HG02870 (cell line): ENCODE results near the gene ARHGAP26.

Experiments used
- ATAC-seq: cut with Tn5 transposase; IDR thresholded peaks from one replicate; pipeline ENCODE4 v1.9.1; 2021; ENCODE audit warnings: mild to moderate bottlenecking, moderate library complexity; ENCODE audit not compliant: unreplicated experiment

ARHGAP26 gene

GRCh38 chr5:142769793-142770649, at the start of gene ARHGAP26:
ARHGAP26 (plus strand) TSS chr5:142770377; CDS start chr5:142770762, 385 bp downstream.
- peak; percentile 98 for ATAC-seq

GRCh38 chr5:142720641-142721271, 49.4 kb upstream of the ARHGAP26 start:
- no peak for ATAC-seq

- ATAC-seq: no peak
These were observed 48.0 kb upstream of the ARHGAP26 start for GRCh38 chr5:142722146-142722545.

- no peak for ATAC-seq
These were observed 47.3 kb upstream of the ARHGAP26 start for GRCh38 chr5:142722896-142723295.

- ATAC-seq: no peak
These were observed 45.4 kb upstream of the ARHGAP26 start for GRCh38 chr5:142724821-142725220.

- no peak for ATAC-seq
These were observed 44.7 kb upstream of the ARHGAP26 start for GRCh38 chr5:142725231-142726187.

- ATAC-seq: no peak
These were observed 43.9 kb upstream of the ARHGAP26 start for GRCh38 chr5:142726188-142726731.

- ATAC-seq: no peak
These were observed 42.5 kb upstream of the ARHGAP26 start for GRCh38 chr5:142727735-142728047.

GRCh38 chr5:142735323-142736246, 34.6 kb upstream of the ARHGAP26 start:
- ATAC-seq: no peak

- ATAC-seq: no peak
These were observed 33.9 kb upstream of the ARHGAP26 start for GRCh38 chr5:142736247-142736632.

GRCh38 chr5:142737179-142737578, 33.0 kb upstream of the ARHGAP26 start:
- no peak for ATAC-seq

GRCh38 chr5:142740474-142741242, 29.5 kb upstream of the ARHGAP26 start:
- ATAC-seq: no peak

GRCh38 chr5:142743592-142744441, 26.4 kb upstream of the ARHGAP26 start:
- ATAC-seq: no peak

GRCh38 chr5:142745268-142745667, 24.9 kb upstream of the ARHGAP26 start:
- ATAC-seq: no peak

- no peak for ATAC-seq
These were observed 23.4 kb upstream of the ARHGAP26 start for GRCh38 chr5:142746532-142747433.

GRCh38 chr5:142748132-142748531, 22.0 kb upstream of the ARHGAP26 start:
- ATAC-seq: no peak

GRCh38 chr5:142748568-142749249, 21.5 kb upstream of the ARHGAP26 start:
- no peak for ATAC-seq
